ENCODE measurements around the gene ZCCHC9.
"Not testable (repeated sequence)": the region's sequence is repeated elsewhere in the genome, so short reads cannot be mapped to it uniquely, and the experiment has no call there.

The ZCCHC9 gene

GRCh38 chr5:81301271-81302015 is at the start of gene ZCCHC9:
TSS of gene ZCCHC9 (plus strand) at chr5:81301587. CDS start at chr5:81304758, 3,171 bp downstream.
- DNase-seq: peak; percentile 88

GRCh38 chr5:81251922-81252321 is 49.5 kb upstream of the ZCCHC9 start:
- no peak for DNase-seq

- no peak for DNase-seq
These were observed 48.5 kb upstream of the ZCCHC9 start for GRCh38 chr5:81252904-81253303.

- no peak for DNase-seq
These were observed 47.5 kb upstream of the ZCCHC9 start for GRCh38 chr5:81253875-81254274.

GRCh38 chr5:81254886-81255559 is 46.4 kb upstream of the ZCCHC9 start:
- no peak for DNase-seq

- DNase-seq: no peak
These were observed 44.6 kb upstream of the ZCCHC9 start for GRCh38 chr5:81256766-81257165.

- not testable (repeated sequence) for DNase-seq
These were observed 38.6 kb upstream of the ZCCHC9 start for GRCh38 chr5:81262796-81263195.

- DNase-seq: no peak
These were observed 36.3 kb upstream of the ZCCHC9 start for GRCh38 chr5:81265101-81265500.

- DNase-seq: no peak
These were observed 32.7 kb upstream of the ZCCHC9 start for GRCh38 chr5:81268521-81269196.

- no peak for DNase-seq
These were observed 31.5 kb upstream of the ZCCHC9 start for GRCh38 chr5:81269751-81270393.

GRCh38 chr5:81270394-81271027 is 30.9 kb upstream of the ZCCHC9 start:
- not testable (repeated sequence) for DNase-seq

GRCh38 chr5:81283976-81284375 is 17.4 kb upstream of the ZCCHC9 start:
- no peak for DNase-seq

- DNase-seq: no peak
These were observed 15.2 kb upstream of the ZCCHC9 start for GRCh38 chr5:81286059-81286617.

GRCh38 chr5:81288021-81288433 is 13.4 kb upstream of the ZCCHC9 start:
- no peak for DNase-seq

- no peak for DNase-seq
These were observed 11.2 kb upstream of the ZCCHC9 start for GRCh38 chr5:81290146-81290545.

- DNase-seq: no peak
These were observed 9.3 kb upstream of the ZCCHC9 start for GRCh38 chr5:81292130-81292529.

GRCh38 chr5:81294021-81294420 is 7.4 kb upstream of the ZCCHC9 start:
- DNase-seq: not testable (repeated sequence)

GRCh38 chr5:81297531-81297930 is 3.9 kb upstream of the ZCCHC9 start:
- no peak for DNase-seq

GRCh38 chr5:81300921-81301270 is 491 bp upstream of the ZCCHC9 start:
- no peak for DNase-seq

- DNase-seq: no peak
These were observed 1.2 kb downstream of the ZCCHC9 start for GRCh38 chr5:81302596-81302995.

- no peak for DNase-seq
These were observed 2.2 kb downstream of the ZCCHC9 start for GRCh38 chr5:81303563-81303962.

GRCh38 chr5:81305785-81306184 is 4.4 kb downstream of the ZCCHC9 start:
- DNase-seq: no peak

GRCh38 chr5:81308836-81309235 is 7.4 kb downstream of the ZCCHC9 start:
- no peak for DNase-seq
